Measurements from ENCODE around the gene TCEA3. TPM values are rescaled to one million over a fixed set of nuclear protein-coding genes. Genes with fewer than 3 reads are reported as not detected.

Gene TCEA3
- total RNA-seq, 3 donors from 2014 or later = 95.7 to 200 (median 125) TPM

DNA sequence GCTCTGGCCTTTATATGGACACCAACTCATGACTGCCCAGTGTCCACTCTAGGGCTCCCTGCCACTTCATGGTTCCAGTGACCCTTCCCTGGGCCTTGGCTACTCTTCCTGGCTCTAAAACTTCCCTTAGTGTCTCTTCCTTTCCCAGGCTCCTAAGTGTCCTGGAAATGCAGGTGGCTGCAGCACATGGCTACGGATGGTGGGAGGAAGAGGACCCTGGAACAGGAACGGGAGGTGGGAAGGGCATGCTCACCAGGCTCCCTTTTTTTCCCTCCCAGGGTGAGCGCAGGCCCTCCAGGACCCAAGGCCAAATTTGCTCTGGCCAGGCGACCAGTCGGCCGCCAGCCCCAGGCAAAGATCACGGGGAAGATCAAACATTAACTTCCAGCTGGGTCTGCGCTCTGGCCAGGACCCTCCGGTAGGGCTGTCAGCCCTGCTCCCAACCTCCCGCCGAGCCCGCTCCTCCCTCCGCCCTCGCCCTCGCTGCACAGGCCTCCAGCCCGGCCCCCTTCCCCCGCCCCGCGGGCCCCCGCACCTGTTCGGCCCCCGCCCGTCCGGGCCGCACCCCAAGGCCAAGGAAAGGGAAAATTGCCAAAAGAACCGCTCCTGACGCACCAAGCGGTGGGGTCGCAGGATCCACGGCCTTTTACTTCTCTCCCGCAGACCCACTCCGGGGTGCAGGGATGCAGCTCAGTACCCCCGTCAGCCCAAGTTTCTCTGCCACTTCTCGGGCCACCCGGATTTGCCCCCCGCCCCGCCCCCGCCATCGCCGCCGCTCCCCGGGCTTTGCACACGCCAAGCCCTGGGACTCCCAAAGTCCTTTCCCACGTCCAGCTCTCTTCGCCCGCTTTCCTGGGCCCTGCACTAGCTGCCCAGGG, 894 bp downstream of the TCEA3 start:
- no peaks in the 10 kb centered on the region for H3K36me3 ChIP-seq (ENCODE audit: low read depth)
- ATAC-seq = peak; percentile 75
- H3K4me1 ChIP-seq (ENCODE audit: low read depth) = peaks cover 26% of the 10 kb centered on the region
- no peaks in the 10 kb centered on the region for H3K9me3 ChIP-seq
- TF ChIP-seq, protein P1, sequence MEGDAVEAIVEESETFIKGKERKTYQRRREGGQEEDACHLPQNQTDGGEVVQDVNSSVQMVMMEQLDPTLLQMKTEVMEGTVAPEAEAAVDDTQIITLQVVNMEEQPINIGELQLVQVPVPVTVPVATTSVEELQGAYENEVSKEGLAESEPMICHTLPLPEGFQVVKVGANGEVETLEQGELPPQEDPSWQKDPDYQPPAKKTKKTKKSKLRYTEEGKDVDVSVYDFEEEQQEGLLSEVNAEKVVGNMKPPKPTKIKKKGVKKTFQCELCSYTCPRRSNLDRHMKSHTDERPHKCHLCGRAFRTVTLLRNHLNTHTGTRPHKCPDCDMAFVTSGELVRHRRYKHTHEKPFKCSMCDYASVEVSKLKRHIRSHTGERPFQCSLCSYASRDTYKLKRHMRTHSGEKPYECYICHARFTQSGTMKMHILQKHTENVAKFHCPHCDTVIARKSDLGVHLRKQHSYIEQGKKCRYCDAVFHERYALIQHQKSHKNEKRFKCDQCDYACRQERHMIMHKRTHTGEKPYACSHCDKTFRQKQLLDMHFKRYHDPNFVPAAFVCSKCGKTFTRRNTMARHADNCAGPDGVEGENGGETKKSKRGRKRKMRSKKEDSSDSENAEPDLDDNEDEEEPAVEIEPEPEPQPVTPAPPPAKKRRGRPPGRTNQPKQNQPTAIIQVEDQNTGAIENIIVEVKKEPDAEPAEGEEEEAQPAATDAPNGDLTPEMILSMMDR (IDR thresholded peaks at IDR 0.05) = no peak
- peak overlapping the region; percentile 56 for H3K4me3 ChIP-seq
- intact Hi-C loops (cut with DNase I, micrococcal nuclease) = no loop called here
- DNase-seq = peak; percentile 86 to 92 (median 88)

DNA sequence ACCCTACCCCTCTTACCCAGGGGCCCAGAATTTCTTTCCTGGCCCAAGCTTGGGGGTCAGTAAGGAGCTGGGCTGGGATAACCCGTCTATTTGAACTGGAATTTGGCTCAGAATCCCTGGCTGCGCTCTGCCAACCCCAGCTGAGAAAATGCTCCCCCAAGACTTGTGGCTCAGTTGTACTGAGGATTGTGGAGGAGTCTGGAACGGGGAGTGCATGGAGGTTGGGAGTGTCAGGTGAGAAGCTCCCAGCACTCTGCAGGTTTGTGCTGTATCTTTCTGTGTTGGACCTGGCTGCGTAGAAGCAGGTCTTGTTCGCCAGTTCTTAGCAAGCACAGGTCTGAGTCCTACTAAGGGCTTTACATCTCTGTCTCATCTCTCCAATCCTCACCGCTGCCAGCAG, 1.6 kb downstream of the TCEA3 start:
- DNase-seq = peak in 1 of 3 donors; percentile 38

GRCh38 chr1:23422241-23422877, 2.2 kb downstream of the TCEA3 start:
- ATAC-seq = peak; percentile 74
- peaks cover 26% of the 10 kb centered on the region for H3K4me1 ChIP-seq (ENCODE audit: low read depth)
- TF ChIP-seq, protein P1 (IDR thresholded peaks at IDR 0.05) = no peak

More for the DNA sequence above, 1.6 kb downstream of the TCEA3 start:
- TF ChIP-seq, protein P1 (IDR thresholded peaks at IDR 0.05) = no peak
- peaks cover 26% of the 10 kb centered on the region for H3K4me1 ChIP-seq (ENCODE audit: low read depth)
- H3K36me3 ChIP-seq (ENCODE audit: low read depth) = no peaks in the 10 kb centered on the region
- no peaks in the 10 kb centered on the region for H3K9me3 ChIP-seq
- intact Hi-C loops (cut with DNase I, micrococcal nuclease) = no loop called here
- no peak overlapping the region for H3K4me3 ChIP-seq
- ATAC-seq = peak; percentile 7

GRCh38 chr1:23421753-23422240, 2.8 kb downstream of the TCEA3 start:
- intact Hi-C loops (cut with DNase I, micrococcal nuclease) = no loop called here
- Histone ChIP-seq H3K9me3 (no peaks in the 10 kb centered on the region), H3K36me3 (ENCODE audit: low read depth) (no peaks in the 10 kb centered on the region), H3K4me1 (ENCODE audit: low read depth) (peaks cover 26% of the 10 kb centered on the region), H3K4me3 (no peak overlapping the region)
- TF ChIP-seq, protein P1 (IDR thresholded peaks at IDR 0.05) = no peak
- DNase-seq = peak in 1 of 3 donors; percentile 61
- peak; percentile 57 for ATAC-seq

More at GRCh38 chr1:23422241-23422877, 2.2 kb downstream of the TCEA3 start:
- intact Hi-C loops (cut with DNase I, micrococcal nuclease) = no loop called here
- DNase-seq = peak; percentile 92 to 96 (median 92)
- H3K9me3 ChIP-seq = no peaks in the 10 kb centered on the region
- H3K4me3 ChIP-seq = no peak overlapping the region
- no peaks in the 10 kb centered on the region for H3K36me3 ChIP-seq (ENCODE audit: low read depth)

DNA sequence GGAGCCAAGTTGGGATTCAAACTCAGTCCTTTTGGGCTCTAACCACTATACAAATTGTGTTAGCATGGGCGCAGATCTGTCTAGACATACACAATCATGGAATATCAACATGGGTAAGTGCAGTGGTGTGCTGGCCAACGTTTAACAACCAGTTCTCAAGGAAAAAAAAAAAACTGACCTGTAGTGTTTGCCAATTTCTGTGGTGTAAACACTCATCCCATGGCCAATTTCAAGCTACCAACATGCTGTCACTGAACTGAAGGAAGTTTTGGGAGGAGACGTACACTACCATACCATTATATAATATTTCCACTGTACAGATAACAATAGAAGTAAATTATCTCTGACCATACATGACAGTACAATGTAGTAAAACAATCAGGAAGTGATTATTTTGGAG, 3.2 kb downstream of the TCEA3 start:
- intact Hi-C loops (cut with DNase I, micrococcal nuclease) = no loop called here
- ATAC-seq (no peak), DNase-seq (no peak)

More for the DNA sequence above, 3.2 kb downstream of the TCEA3 start:
- Histone ChIP-seq H3K9me3 (no peaks in the 10 kb centered on the region), H3K36me3 (ENCODE audit: low read depth) (no peaks in the 10 kb centered on the region), H3K4me3 (no peak overlapping the region), H3K4me1 (ENCODE audit: low read depth) (peaks cover 26% of the 10 kb centered on the region)
- TF ChIP-seq, protein P1 (IDR thresholded peaks at IDR 0.05) = no peak
